Left lung (tissue), 10 donors: Measurements from ENCODE around the gene VPS45. TPM values are rescaled to one million over a fixed set of nuclear protein-coding genes. Genes with fewer than 3 reads are reported as not detected.

Source experiments
- ATAC-seq: fragments of 200-7000 bp; cut with Tn5 transposase; one replicate; pipeline ENCODE4 v1.9.1; 2020; ENCODE audit warnings: moderate library complexity
- DNase-seq, 4 donors: peaks; one replicate each; pipeline ENCODE4 v3.0.0-alpha.2; 2013 to 2020
- H3K27ac ChIP-seq, 2 donors: fragments of 200-600 bp; sonication (generic) in 1 of 2; one replicate each; pipeline versions ENCODE4 v1.5.0 to v1.8.0; 2020 to 2021
- H3K27me3 ChIP-seq, 2 donors: fragments of 200-600 bp; sonication (generic) in 1 of 2; one replicate each; pipeline versions ENCODE4 v1.5.0 to v1.8.0; 2020 to 2021
- H3K36me3 ChIP-seq, 2 donors: fragments of 200-600 bp; sonication (generic) in 1 of 2; one replicate each; pipeline versions ENCODE4 v1.5.0 to v1.8.0; 2020 to 2021
- H3K4me1 ChIP-seq, 2 donors: fragments of 200-600 bp; one replicate each; pipeline ENCODE4 v1.8.0; 2021
- H3K4me3 ChIP-seq, 2 donors: fragments of 200-600 bp; sonication (generic) in 1 of 2; one replicate each; pipeline versions ENCODE4 v1.5.0 to v1.8.0; 2020 to 2021; ENCODE audit warnings: mild to moderate bottlenecking in 1 of 2
- H3K9me3 ChIP-seq, 2 donors: fragments of 200-600 bp; sonication (generic) in 1 of 2; one replicate each; pipeline versions ENCODE4 v1.5.0 to v1.8.0; 2020 to 2021
- intact Hi-C, 2 donors: fragments of 100-400 bp; cut with DNase I; formaldehyde crosslinking; loops; one replicate each; pipeline versions ENCODE4 v1.11.2 to v1.14.2; 2022
- polyA plus RNA-seq, 6 donors: library from polyadenylated mRNA; unstranded; fragments of 120-200 nt; gene quantifications; one replicate each; pipeline ENCODE4 v1.2.1, GENCODE V29; 2013; ENCODE audit not compliant: insufficient read length in 6 of 6
- total RNA-seq, 2 donors: library from RNA; stranded (reverse); fragmentation: NEBNext Ultra II Directional; extraction: Animal tissue kit (Norgen Biotek cat#: 25700); gene quantifications; one replicate each; pipeline ENCODE4 v1.2.1, GENCODE V29; 2021
- TF ChIP-seq, protein P1 (sequence below), 2 donors: fragments of 200-600 bp; sonication (generic) in 1 of 2; IDR thresholded peaks; one replicate each; pipeline versions ENCODE4 v1.5.0 to v1.8.0; 2021; ENCODE audit warnings: antibody characterized with exemption in 2 of 2
- donor health status: DM: no; HTN: yes; CAD: no.
- donor health status: DM: no; HTN: no; CAD: no.

The VPS45 gene
- total and polyA plus RNA-seq, 8 donors = 36.7 to 81.2 (median 68.3) TPM

DNA sequence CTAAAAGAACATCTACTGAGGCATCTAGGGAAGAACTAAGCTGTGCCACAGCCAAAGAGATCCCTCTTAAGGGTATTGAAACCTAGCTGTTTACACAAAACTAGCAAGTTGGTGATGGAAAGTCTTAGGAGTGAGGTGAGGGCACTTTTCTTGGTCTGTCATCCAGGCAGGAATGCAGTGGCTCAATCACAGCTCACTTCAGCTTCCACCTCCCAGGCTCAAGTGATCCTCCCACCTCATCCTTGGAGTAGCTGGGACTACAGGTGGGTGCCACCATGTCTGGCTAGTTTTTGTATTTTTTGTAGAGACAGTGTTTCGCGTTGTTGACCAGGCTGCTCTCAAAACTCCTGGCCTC lies 84.6 kb downstream of the VPS45 start:
- TF ChIP-seq, protein P1, sequence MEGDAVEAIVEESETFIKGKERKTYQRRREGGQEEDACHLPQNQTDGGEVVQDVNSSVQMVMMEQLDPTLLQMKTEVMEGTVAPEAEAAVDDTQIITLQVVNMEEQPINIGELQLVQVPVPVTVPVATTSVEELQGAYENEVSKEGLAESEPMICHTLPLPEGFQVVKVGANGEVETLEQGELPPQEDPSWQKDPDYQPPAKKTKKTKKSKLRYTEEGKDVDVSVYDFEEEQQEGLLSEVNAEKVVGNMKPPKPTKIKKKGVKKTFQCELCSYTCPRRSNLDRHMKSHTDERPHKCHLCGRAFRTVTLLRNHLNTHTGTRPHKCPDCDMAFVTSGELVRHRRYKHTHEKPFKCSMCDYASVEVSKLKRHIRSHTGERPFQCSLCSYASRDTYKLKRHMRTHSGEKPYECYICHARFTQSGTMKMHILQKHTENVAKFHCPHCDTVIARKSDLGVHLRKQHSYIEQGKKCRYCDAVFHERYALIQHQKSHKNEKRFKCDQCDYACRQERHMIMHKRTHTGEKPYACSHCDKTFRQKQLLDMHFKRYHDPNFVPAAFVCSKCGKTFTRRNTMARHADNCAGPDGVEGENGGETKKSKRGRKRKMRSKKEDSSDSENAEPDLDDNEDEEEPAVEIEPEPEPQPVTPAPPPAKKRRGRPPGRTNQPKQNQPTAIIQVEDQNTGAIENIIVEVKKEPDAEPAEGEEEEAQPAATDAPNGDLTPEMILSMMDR (IDR thresholded peaks at IDR 0.05) = no peak
- peak; percentile 53 for ATAC-seq
- peak overlapping the region in 1 of 2 donors; percentile 72 for H3K4me3 ChIP-seq

DNA sequence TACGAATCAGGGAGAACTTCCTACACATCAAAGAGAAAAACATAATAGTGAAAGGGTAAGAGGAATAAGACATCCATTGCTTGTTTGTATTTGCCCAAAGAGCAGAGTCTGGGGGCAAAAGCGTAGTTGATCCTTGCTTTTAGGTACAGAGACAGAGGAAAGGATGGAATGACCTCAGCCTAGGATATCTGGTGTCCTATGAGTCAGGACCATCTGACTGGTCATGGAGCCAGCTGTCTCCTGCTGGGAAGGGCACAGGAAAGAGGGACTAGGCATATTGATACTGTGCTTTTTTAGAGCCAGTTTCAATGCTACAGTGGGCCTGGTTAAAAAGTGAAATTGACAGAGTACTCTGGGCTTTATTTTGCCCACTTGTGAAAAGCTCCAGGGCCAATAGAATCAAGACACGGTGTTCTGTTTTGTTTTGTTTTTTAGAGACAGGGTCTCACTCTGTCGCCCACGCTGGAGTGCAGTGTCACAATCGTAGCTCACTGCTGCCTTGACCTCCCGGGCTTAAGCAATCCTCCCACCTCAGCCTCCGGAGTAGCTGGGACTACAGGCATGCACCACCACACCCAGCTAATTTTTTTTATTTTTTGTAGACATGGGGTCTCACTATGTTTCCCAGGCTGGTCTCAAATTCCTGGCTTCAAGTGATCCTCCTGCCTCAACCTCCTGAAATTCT lies 85.3 kb downstream of the VPS45 start:
- DNase-seq = no peak
- TF ChIP-seq, protein P1 (IDR thresholded peaks at IDR 0.05) = no peak

More for the DNA sequence above, 84.6 kb downstream of the VPS45 start:
- DNase-seq = no peak
- Histone ChIP-seq H3K4me1 (peaks cover 10 to 78% of the 10 kb centered on the region in 2 donors), H3K36me3 (peaks cover 0 to 40% of the 10 kb centered on the region in 2 donors), H3K27me3 (peaks cover 0 to 51% of the 10 kb centered on the region in 2 donors), H3K9me3 (no peaks in the 10 kb centered on the region), H3K27ac (peak overlapping the region; percentile 81 to 83)
- intact Hi-C loops = no loop called here

DNA sequence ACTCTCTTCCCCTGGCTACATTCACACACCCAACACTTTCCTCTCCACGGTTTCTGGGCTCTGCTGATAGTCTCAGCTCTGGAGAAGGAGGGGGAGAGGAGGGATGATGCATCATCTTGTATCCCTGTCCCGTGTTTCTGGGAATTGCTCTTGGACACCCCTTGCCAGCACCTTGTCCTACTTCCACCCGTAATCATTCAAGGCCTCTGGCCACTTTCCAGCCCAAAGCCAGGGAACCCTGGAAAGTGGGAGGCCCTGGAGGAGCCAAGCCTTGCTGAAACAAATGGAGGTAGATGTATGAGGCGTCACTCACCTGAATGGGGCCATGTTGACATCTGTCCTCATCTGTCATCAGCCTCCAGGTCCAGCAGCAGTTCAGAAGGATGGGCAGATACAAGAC lies 86.6 kb downstream of the VPS45 start:
- peaks cover 0 to 58% of the 10 kb centered on the region in 2 donors for H3K36me3 ChIP-seq
- H3K4me3 ChIP-seq = no peak overlapping the region
- H3K9me3 ChIP-seq = no peaks in the 10 kb centered on the region
- TF ChIP-seq, protein P1 (IDR thresholded peaks at IDR 0.05) = no peak
- DNase-seq = no peak
- no peak for ATAC-seq
- intact Hi-C loops = no loop called here
- H3K27me3 ChIP-seq = peaks cover 0 to 34% of the 10 kb centered on the region in 2 donors
- no peak overlapping the region for H3K27ac ChIP-seq
- peaks cover 10 to 84% of the 10 kb centered on the region in 2 donors for H3K4me1 ChIP-seq

More for the DNA sequence above, 85.3 kb downstream of the VPS45 start:
- intact Hi-C loops = no loop called here
- Histone ChIP-seq H3K36me3 (peaks cover 0 to 47% of the 10 kb centered on the region in 2 donors), H3K9me3 (no peaks in the 10 kb centered on the region), H3K27ac (peak overlapping the region; percentile 81 to 83), H3K4me1 (peaks cover 10 to 81% of the 10 kb centered on the region in 2 donors), H3K4me3 (peak overlapping the region in 1 of 2 donors; percentile 72), H3K27me3 (peaks cover 0 to 46% of the 10 kb centered on the region in 2 donors)
- no peak for ATAC-seq

DNA sequence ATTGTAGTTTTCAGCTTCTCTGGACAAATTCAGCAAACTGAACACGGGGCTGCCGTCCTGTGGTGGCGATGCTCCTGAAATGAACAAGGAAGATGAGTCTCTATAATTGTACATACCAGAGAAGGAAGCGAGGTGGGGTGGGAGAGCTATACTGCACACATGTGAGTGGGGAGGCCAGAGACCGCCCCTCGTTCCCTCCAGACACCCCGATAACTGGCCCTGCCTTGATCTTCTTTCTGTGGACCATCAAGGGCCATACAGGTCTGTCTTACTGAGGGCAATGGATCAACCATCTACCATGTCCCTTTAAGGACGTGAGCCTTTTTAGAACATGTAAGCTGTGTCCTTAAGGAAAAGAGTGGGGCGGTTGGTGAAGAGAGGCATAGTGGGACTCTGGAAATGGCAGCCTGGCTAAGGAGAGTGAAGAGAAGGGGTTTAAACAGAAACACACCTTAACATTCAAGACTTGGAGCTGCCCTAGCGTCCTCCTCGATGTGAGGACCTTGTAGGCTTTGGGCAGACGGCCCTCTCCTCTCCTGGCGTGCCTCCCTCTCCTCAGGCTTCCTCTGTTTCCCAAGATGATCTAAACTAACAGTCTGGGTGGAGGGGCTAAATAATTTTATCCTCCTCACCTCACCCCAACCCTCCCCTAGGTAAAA lies 88.0 kb downstream of the VPS45 start:
- TF ChIP-seq, protein P1 (IDR thresholded peaks at IDR 0.05) = no peak
- Histone ChIP-seq H3K36me3 (peaks cover 0 to 68% of the 10 kb centered on the region in 2 donors), H3K27me3 (peaks cover 0 to 26% of the 10 kb centered on the region in 2 donors), H3K4me3 (no peak overlapping the region), H3K9me3 (no peaks in the 10 kb centered on the region), H3K27ac (peak overlapping the region in 1 of 2 donors; percentile 28), H3K4me1 (peaks cover 10 to 92% of the 10 kb centered on the region in 2 donors)
- DNase-seq (no peak), ATAC-seq (no peak)
- intact Hi-C loops = no loop called here
